Tibial nerve (tissue), 3 donors: Measurements from ENCODE around the gene CEP104.

Experiments used
- POLR2A ChIP-seq, 2 donors: fragments of 450-650 bp; IDR thresholded peaks; one replicate each; pipeline ENCODE4 v1.6.1; 2017; ENCODE audit warnings: antibody characterized with exemption in 2 of 2, mild to moderate bottlenecking in 2 of 2, moderate library complexity in 2 of 2
- TF ChIP-seq, protein P1 (sequence below), 5 experiments: fragments of 200-600 bp in 3 of 5; fragments of 450-650 bp in 2 of 5; sonication (generic) in 3 of 5; IDR thresholded peaks; one replicate each; pipeline ENCODE4 v1.5.1; 2016 to 2019; ENCODE audit warnings: antibody characterized with exemption in 5 of 5, mild to moderate bottlenecking in 3 of 5, moderate library complexity in 2 of 5

DNA sequence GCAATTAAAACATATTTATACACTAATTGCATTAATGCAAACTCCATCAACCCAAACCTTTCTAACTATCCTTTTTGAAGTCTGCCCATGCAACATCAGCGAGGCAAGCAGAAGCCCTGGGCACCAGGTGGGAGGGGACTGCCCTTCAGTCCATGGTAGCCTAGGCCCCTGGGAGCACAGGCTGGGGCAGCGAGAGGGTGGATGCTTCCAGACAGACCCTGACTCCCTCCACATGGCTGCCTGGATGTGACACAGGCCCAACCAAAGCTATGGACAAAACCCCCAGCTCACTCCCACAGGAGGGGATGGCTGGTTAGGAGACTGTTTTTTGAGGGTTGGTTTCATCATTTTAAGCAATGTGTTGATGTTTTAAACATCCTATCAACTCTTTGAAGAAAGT is 42.9 kb downstream of the CEP104 start:
- TF ChIP-seq, protein P1, sequence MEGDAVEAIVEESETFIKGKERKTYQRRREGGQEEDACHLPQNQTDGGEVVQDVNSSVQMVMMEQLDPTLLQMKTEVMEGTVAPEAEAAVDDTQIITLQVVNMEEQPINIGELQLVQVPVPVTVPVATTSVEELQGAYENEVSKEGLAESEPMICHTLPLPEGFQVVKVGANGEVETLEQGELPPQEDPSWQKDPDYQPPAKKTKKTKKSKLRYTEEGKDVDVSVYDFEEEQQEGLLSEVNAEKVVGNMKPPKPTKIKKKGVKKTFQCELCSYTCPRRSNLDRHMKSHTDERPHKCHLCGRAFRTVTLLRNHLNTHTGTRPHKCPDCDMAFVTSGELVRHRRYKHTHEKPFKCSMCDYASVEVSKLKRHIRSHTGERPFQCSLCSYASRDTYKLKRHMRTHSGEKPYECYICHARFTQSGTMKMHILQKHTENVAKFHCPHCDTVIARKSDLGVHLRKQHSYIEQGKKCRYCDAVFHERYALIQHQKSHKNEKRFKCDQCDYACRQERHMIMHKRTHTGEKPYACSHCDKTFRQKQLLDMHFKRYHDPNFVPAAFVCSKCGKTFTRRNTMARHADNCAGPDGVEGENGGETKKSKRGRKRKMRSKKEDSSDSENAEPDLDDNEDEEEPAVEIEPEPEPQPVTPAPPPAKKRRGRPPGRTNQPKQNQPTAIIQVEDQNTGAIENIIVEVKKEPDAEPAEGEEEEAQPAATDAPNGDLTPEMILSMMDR (IDR thresholded peaks at IDR 0.05): no peak
- TF ChIP-seq POLR2A (IDR thresholded peaks at IDR 0.05): no peak
